GM23248 (cell line): ENCODE results near the gene SUN5.

ENCODE experiments used
- EZH2 ChIP-seq: fragments of 200-600 bp; sonication (generic); IDR thresholded peaks from 2 replicates; pipeline ENCODE4 v1.6.1; 2018; ENCODE audit warnings: antibody characterized with exemption, mild to moderate bottlenecking; ENCODE audit not compliant: insufficient read depth, poor library complexity, severe bottlenecking
- EZH2phosphoT487 ChIP-seq: fragments of 200-600 bp; sonication (generic); IDR thresholded peaks from 2 replicates; pipeline ENCODE4 v1.6.1; 2018; ENCODE audit warnings: antibody characterized with exemption, moderate library complexity, mild to moderate bottlenecking, low read depth; ENCODE audit not compliant: insufficient read depth

- TF ChIP-seq EZH2 (no peak), EZH2phosphoT487 (no peak)
Observed at GRCh38 chr20:33018169-33018931, 14.1 kb upstream of the SUN5 start.
